ENCODE measurements around the gene PRSS2.

DNA sequence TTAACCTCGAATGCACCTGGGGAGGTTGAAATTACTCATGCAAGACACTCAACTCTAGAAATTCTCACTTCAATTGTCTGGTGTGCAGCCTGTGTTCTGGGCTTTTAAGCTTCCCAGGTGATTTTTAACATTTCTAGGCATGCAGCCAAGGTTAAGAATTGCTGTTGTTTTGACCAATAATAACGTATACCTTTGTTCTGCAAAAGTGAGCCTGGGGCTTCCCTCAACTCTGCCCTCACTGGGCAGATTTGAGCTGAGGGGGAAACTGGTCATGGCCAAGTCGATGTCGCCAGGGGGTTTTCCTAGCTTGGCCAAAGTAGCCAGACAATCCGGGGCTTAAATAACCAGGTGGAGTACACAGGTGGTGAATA, 568 bp downstream of the PRSS2 start:
- TF ChIP-seq, protein P1, sequence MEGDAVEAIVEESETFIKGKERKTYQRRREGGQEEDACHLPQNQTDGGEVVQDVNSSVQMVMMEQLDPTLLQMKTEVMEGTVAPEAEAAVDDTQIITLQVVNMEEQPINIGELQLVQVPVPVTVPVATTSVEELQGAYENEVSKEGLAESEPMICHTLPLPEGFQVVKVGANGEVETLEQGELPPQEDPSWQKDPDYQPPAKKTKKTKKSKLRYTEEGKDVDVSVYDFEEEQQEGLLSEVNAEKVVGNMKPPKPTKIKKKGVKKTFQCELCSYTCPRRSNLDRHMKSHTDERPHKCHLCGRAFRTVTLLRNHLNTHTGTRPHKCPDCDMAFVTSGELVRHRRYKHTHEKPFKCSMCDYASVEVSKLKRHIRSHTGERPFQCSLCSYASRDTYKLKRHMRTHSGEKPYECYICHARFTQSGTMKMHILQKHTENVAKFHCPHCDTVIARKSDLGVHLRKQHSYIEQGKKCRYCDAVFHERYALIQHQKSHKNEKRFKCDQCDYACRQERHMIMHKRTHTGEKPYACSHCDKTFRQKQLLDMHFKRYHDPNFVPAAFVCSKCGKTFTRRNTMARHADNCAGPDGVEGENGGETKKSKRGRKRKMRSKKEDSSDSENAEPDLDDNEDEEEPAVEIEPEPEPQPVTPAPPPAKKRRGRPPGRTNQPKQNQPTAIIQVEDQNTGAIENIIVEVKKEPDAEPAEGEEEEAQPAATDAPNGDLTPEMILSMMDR (IDR thresholded peaks at IDR 0.05) = no peak
- TF ChIP-seq POLR2A (IDR thresholded peaks at IDR 0.05) = no peak

Measured in lower leg skin (tissue), 3 donors.